GM12874 (cell line): ENCODE measurements around the gene PTTG2.

Experiments used
- TF ChIP-seq, protein P1 (sequence below): IDR thresholded peaks from 2 replicates; pipeline ENCODE4 v1.5.1; 2011; ENCODE audit warnings: low read depth, mild to moderate bottlenecking, control low read depth, low read length, moderate library complexity; ENCODE audit not compliant: insufficient read depth

Gene PTTG2

DNA sequence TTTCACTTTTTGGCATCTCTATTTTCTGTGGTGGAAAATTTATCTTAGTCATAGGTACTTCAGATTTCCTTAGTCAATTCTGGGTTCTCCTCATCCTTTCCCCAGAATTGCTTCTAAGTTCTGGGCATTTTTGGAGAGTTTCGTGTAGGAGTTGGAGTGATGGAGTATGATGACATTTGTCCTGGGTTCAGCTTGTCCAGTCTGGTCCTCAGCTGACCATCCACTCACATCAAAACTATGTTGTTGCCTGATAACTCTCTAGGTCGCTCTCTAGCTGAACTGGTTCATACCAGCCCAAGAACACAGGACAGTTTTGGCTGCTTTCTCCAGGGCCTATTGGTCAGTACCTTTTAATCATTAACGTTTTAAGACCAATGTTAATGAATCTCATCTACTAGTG, 13.2 kb downstream of the PTTG2 start:
- TF ChIP-seq, protein P1, sequence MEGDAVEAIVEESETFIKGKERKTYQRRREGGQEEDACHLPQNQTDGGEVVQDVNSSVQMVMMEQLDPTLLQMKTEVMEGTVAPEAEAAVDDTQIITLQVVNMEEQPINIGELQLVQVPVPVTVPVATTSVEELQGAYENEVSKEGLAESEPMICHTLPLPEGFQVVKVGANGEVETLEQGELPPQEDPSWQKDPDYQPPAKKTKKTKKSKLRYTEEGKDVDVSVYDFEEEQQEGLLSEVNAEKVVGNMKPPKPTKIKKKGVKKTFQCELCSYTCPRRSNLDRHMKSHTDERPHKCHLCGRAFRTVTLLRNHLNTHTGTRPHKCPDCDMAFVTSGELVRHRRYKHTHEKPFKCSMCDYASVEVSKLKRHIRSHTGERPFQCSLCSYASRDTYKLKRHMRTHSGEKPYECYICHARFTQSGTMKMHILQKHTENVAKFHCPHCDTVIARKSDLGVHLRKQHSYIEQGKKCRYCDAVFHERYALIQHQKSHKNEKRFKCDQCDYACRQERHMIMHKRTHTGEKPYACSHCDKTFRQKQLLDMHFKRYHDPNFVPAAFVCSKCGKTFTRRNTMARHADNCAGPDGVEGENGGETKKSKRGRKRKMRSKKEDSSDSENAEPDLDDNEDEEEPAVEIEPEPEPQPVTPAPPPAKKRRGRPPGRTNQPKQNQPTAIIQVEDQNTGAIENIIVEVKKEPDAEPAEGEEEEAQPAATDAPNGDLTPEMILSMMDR, result no peak

DNA sequence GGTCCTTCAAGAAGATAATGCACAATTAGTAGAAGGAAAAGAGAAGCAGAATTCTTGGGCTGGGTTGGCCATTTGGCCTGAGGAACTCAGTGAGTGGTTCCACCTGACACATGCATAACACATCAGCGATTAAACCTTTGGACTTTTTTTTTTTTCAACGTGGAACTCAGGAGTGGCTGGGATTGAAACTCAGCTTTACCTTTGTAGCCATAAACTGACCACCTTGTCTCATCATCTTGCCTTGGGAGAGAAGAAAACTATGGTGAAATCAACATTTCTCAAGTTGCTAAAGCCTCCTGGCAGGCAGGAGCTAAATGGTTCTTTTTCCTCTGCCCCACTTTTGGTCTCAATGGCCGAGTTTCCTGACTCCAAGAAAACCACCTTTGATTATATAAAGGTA, 16.3 kb downstream of the PTTG2 start:
- TF ChIP-seq, protein P1, result no peak

DNA sequence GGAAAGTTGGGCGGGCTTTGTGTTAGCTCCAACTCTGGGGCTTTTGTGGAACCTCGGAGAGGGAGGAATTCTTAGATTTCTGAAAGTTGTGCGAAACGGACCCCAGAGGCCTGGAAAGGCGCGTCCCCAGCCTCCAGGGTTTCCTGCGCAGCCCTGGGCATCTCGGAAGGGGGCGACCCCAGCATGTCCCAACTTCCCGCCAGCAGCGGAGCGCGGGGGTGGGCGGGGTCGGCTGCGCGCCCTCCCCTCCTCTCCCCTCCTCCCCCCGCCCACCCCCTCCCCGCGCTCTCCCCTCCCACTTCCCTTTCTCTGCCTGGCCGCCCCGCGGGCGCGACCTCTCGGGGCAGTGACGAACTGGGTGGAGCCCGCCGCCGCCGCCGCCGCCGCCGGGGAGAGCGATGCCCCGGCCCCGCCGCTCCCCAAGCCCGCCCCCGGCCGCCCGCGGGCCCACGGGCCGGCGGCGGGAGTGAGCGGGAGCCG, 16.8 kb downstream of the PTTG2 start:
- TF ChIP-seq, protein P1, result no peak

DNA sequence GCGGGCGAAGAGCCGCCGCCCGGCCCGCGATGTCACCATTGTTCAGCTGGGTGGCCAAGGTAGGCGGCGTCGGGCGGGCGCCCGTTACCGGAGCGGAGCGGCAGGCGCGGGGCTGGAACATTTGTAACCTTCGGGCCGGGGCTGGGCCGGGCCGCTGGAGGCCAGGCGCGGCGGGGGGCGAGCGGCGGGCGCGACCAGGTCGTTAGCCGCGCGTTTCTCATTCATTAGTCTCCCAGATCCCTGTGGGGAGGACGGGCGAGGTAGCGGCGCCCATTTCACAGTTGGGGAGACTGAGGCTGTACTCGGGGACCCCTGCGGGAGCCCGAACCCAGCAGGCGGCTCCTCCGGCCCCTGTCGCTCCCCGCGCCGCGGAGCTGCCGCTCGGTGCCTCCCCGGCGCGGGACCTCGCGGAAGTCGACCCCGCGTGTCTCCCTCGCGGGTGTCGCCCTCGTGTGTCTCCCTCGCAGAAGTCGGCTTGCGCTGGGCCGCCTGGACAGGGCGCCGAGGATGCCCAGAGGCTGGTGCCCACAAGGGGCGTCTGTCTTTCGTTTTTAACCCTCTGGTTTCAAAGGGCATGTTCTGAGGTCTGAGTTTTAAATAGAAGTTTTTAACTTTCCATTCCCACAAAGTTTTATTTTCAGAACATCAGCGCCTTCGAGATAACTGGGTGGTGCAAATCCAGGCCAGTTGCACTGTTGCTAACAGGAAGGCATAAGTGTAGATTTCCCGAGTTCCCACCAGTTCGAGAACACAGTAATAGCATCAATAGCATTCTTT, 17.5 kb downstream of the PTTG2 start:
- TF ChIP-seq, protein P1, result peak; percentile 61

DNA sequence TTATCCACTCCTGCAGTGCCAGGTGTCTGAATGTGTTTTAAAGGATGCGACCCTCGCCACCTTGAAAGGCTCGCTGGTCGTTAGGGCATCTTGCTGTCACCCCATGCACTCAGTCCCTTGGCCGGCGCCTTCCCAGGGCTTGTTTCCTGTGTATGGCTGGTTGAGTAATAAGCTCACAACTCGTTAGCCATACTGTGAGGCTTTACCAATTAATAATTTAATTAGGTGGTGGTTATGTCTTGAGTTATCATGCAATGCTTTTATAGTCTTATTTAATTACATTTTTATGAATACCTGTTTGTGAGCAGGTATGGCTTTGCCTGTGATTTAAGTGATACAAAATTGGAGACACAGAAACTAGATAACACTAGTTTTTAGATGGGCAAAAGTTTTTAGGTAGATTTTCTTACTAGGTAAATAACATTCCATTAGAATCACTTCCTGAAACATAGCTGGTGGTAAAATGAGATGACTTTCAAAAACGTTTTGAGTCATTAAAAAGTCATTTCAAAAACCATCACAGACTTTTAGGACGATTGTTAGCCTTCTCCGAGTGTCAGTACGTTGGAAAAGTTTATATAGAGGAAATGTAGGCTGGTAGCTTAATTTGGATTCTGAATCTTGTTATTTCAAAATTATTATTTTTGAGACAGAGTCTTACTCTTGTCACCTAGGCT, 18.2 kb downstream of the PTTG2 start:
- TF ChIP-seq, protein P1, result no peak

DNA sequence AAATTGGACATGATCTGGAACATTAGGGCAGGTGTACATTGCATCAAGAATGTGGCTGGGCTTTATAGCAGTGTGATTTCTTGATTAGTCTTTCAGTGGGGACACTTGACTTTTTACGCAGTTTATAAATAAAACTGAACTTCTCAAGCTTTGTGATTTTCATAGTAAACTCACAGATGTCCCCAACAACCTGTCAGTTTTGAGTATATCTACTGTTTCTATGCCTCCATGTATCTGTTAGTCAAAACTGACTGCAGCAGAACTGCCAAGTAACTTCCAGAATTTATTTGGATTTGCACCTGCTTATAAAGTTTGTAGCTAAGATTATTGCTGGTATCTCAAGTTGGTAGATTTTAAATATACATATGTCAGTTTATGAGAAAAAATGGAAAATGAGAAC, 20.0 kb downstream of the PTTG2 start:
- TF ChIP-seq, protein P1, result no peak

DNA sequence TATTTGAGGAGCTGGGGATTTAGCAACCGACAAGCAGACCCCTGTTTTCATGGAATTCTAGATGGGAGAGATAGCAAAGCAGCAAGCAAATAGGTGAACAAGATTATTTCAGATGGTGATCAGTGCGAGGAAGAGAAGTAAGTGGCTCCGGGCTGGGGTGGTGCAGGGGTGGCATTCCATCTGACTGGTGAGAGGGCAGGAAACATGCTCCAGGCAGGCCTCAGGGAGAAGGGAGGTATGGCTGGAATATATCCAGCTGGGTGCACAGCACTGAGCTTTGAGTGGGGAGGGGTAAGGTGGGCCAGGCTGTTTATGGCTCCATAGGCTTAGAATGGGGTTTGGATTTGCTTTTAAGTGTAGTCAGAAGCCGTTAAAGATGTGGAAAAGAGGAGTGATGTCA, 21.2 kb downstream of the PTTG2 start:
- TF ChIP-seq, protein P1, result no peak
